Heart left ventricle (tissue), 16 donors: ENCODE measurements around the gene LRRIQ1. TPM values are rescaled to one million over a fixed set of nuclear protein-coding genes. Genes with fewer than 3 reads are reported as not detected.

Source experiments
- ATAC-seq, 4 donors: fragments of 200-7000 bp; cut with Tn5 transposase; one replicate each; pipeline ENCODE4 v1.9.1; 2020 to 2022; ENCODE audit warnings: moderate library complexity in 4 of 4, mild to moderate bottlenecking in 3 of 4, moderate number of reproducible peaks in 1 of 4
- DNase-seq, 5 donors: peaks; one replicate each; pipeline ENCODE4 v3.0.0-alpha.2; 2020
- H3K27ac ChIP-seq, 12 donors: fragments of 200-600 bp; sonication (generic) in 4 of 12; one replicate each; pipeline versions ENCODE4 v1.5.0 to v1.8.0; 2016 to 2022; ENCODE audit warnings: mild to moderate bottlenecking in 2 of 12
- H3K27me3 ChIP-seq, 9 donors: fragments of 200-600 bp; sonication (generic) in 2 of 9; one replicate each; pipeline versions ENCODE4 v1.5.1 to v1.8.0; 2016 to 2022; ENCODE audit warnings: mild to moderate bottlenecking in 3 of 9
- H3K36me3 ChIP-seq, 9 donors: fragments of 200-600 bp; sonication (generic) in 2 of 9; one replicate each; pipeline versions ENCODE4 v1.5.0 to v1.8.0; 2018 to 2022; ENCODE audit warnings: mild to moderate bottlenecking in 2 of 9
- H3K4me1 ChIP-seq, 12 donors: fragments of 200-600 bp; sonication (generic) in 4 of 12; one replicate each; pipeline versions ENCODE4 v1.5.0 to v1.8.0; 2016 to 2022; ENCODE audit warnings: mild to moderate bottlenecking in 3 of 12
- H3K4me3 ChIP-seq, 12 donors: fragments of 200-600 bp; sonication (generic) in 4 of 12; one replicate each; pipeline versions ENCODE4 v1.5.0 to v1.8.0; 2017 to 2022; ENCODE audit warnings: mild to moderate bottlenecking in 9 of 12, moderate library complexity in 4 of 12
- H3K9me3 ChIP-seq, 12 donors: fragments of 200-600 bp; sonication (generic) in 4 of 12; one replicate each; pipeline versions ENCODE4 v1.5.0 to v1.8.0; 2016 to 2022; ENCODE audit warnings: mild to moderate bottlenecking in 1 of 12
- POLR2A ChIP-seq, 2 donors: fragments of 450-650 bp; IDR thresholded peaks; one replicate each; pipeline ENCODE4 v1.6.1; 2017; ENCODE audit warnings: antibody characterized with exemption in 2 of 2, mild to moderate bottlenecking in 2 of 2, moderate library complexity in 2 of 2
- WGBS, 4 donors: extraction: QIAGEN DNeasy Blood & Tissue Kit in 2 of 4; methylation state at CpG; one replicate each; pipeline versions ENCODE4 v1.1.5 to v1.1.7; 2013 to 2018; 5-methylcytosine and 5-hydroxymethylcytosine counted together
- intact Hi-C, 10 donors: fragments of 100-400 bp; cut with DNase I; formaldehyde crosslinking; loops; one replicate each; pipeline versions ENCODE4 v1.11.1 to v1.14.2; 2022
- polyA plus RNA-seq, 2 donors: library from polyadenylated mRNA; stranded (reverse); fragments of 200-250 nt; gene quantifications; one replicate each; pipeline ENCODE4 v1.2.3, GENCODE V29; 2013
- total RNA-seq, 9 donors: library from RNA; depleted of rRNA in 2 of 9; stranded (reverse); fragments of >200 nt in 2 of 9; fragmentation: NEBNext Ultra II Directional in 3 of 9; extraction: Animal tissue kit (Norgen Biotek cat#: 25700) in 3 of 9; gene quantifications; one replicate each; pipeline versions ENCODE4 v1.1.0 to v1.2.4, GENCODE V29; 2016 to 2023
- TF ChIP-seq, protein P1 (sequence below), 12 donors: fragments of 200-600 bp; sonication (generic) in 4 of 12; IDR thresholded peaks; one replicate each; pipeline versions ENCODE4 v1.5.0 to v1.8.0; 2018 to 2022; ENCODE audit warnings: antibody characterized with exemption in 12 of 12, mild to moderate bottlenecking in 5 of 12
- donor health status: ischemic (EF 13 %, LVEDD 7.1; RV severe dilation, severe dysfunction).
- donor health status: healthy with polysubstance abuse.
- donor health status: DM: no; HTN: yes; CAD: no.
- donor health status: DM: no; HTN: no; CAD: no.
- donor health status: ischemic (EF 25% LVEDD 6.9; RV normal size, moderate dysfunction).
- donor health status: ischemic (EF 25% LVEDD 5.7; RV mildly dilated, moderate dysfunction).
- donor health status: healthy.
- donor health status: DM: yes; HTN: yes; CAD: no.
- donor health status: ischemic (EF 35%, LVEDD 5.7; RV mildly dilated, moderate dysfunction).
- donor health status: nonischemic (EF 11% LVEDD 7.7; RV severe dilation, severe dysfunction).
- donor health status: DM: yes; HTN: yes; CAD: no.
- donor health status: PGD.
- donor health status: ischemic (EF 29% LVEDD 5.4; RV normal size, mild dysfunction).
- donor health status: nonischemic (EF 23%, LVEDD 6.1; RV moderate dilation, normal function).

Gene LRRIQ1
- total and polyA plus RNA-seq, 11 donors: 0.04 to 0.72 (median 0.41) TPM; not detected in 3

DNA sequence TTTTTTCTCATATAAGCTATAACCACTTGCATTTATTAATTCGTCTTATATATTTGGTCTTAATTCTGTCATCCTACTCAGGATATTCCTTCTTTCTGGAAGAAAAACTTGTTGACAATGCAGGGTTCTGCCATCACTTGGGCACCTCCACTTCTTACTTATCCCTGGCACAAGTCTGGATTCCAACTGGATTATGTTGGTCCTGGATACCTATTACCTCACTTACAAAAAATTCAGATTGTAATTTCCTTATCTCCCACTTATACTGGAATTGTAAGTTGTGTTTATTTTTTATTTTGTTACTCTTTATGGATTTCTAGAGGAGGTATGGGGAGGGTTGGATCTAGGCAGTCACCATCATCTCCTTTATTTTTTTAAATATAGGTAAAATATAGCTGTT is 36.7 kb downstream of the LRRIQ1 start:
- 69 to 82% (median 75%) methylated on average over 1 of the region's 1 CpG for whole genome bisulfite sequencing, 4 donors
- DNase-seq (no peak), ATAC-seq (no peak)
- Histone ChIP-seq H3K36me3 (no peaks in the 10 kb centered on the region), H3K27me3 (no peaks in the 10 kb centered on the region), H3K27ac (no peak overlapping the region), H3K9me3 (no peaks in the 10 kb centered on the region), H3K4me3 (no peak overlapping the region), H3K4me1 (no peaks in the 10 kb centered on the region)
- intact Hi-C loops: loop anchor here in 1 of 10 donors (10.0 kb wide), 1 partner anchor 372 kb away; no protein-coding TSS in a partner anchor
- no peak for TF ChIP-seq POLR2A (IDR thresholded peaks at IDR 0.05)
- TF ChIP-seq, protein P1, sequence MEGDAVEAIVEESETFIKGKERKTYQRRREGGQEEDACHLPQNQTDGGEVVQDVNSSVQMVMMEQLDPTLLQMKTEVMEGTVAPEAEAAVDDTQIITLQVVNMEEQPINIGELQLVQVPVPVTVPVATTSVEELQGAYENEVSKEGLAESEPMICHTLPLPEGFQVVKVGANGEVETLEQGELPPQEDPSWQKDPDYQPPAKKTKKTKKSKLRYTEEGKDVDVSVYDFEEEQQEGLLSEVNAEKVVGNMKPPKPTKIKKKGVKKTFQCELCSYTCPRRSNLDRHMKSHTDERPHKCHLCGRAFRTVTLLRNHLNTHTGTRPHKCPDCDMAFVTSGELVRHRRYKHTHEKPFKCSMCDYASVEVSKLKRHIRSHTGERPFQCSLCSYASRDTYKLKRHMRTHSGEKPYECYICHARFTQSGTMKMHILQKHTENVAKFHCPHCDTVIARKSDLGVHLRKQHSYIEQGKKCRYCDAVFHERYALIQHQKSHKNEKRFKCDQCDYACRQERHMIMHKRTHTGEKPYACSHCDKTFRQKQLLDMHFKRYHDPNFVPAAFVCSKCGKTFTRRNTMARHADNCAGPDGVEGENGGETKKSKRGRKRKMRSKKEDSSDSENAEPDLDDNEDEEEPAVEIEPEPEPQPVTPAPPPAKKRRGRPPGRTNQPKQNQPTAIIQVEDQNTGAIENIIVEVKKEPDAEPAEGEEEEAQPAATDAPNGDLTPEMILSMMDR (IDR thresholded peaks at IDR 0.05): no peak

DNA sequence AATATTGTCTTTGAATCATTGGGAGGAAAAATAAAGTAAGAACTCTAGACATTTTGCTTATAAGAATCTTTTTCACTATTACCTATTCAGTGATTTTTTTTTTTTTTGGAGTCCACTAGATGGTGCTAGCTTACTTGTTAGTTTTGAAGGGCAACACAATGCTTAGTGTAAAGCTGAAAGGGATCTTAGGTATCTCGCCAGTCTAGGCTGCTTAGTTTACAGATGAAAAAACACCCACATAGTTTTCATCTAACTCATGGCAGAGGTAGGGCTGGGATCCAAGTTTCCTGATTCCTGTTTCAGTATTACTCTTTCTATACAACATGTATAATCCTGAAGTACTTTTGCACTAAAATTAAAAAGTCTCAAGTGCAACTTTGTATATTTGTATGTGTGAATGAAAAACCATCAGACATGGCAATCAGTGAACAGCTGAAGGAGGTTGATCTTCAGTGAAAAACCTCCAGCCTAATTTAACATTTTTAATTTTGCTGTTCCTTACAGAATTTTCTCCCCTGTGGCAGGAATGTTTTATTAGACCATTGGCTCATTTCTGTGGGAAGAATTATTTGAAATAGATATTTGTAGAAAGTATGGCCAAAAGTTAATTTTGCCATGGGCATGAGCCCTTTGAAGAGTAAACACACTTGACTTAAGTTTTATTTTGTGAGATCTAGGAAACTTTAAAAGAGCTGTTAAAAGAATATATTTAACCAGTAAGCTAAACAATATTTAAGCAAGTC is 40.7 kb downstream of the LRRIQ1 start:
- ATAC-seq: peak in 2 of 4 donors; percentile 44 to 57
- no peak for TF ChIP-seq POLR2A (IDR thresholded peaks at IDR 0.05)
- TF ChIP-seq, protein P1 (IDR thresholded peaks at IDR 0.05): peak in 9 of 12 donors; percentile 21 to 53 (median 35)
- H3K4me1 ChIP-seq: no peaks in the 10 kb centered on the region
- no peak overlapping the region for H3K27ac ChIP-seq
- H3K4me3 ChIP-seq: no peak overlapping the region
- 2 to 10% (median 4%) methylated on average over 1 of the region's 1 CpG for WGBS, 4 donors
- no peaks in the 10 kb centered on the region for H3K36me3 ChIP-seq
- H3K9me3 ChIP-seq: no peaks in the 10 kb centered on the region
- no peaks in the 10 kb centered on the region for H3K27me3 ChIP-seq
- intact Hi-C loops: loop anchor here in 1 of 10 donors (10.0 kb wide), 1 partner anchor 368 kb away; no protein-coding TSS in a partner anchor
- no peak for DNase-seq

DNA sequence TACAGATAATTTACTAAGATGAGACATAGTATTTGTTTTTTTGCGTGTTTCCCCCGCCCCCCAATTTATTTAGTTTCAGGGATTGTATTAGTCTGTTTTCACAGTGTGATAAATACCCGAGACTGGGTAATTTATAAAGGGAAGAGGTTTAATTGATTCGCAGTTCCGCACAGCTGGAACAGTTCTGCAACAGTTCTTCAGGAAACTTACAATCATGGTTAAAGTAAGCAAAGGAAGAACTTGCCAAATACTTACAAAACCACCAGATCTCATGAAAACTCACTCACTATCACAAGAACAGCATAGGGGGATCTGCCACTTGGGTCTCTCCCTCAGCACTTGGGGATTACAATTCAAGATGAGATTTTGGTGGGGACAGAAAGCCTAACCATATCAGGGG is 48.9 kb downstream of the LRRIQ1 start:
- Histone ChIP-seq H3K4me1 (no peaks in the 10 kb centered on the region), H3K9me3 (peaks cover 0 to 7% (median 0%) of the 10 kb centered on the region in 12 donors), H3K36me3 (no peaks in the 10 kb centered on the region), H3K27me3 (no peaks in the 10 kb centered on the region), H3K4me3 (no peak overlapping the region), H3K27ac (no peak overlapping the region)
- no peak for TF ChIP-seq POLR2A (IDR thresholded peaks at IDR 0.05)
- TF ChIP-seq, protein P1 (IDR thresholded peaks at IDR 0.05): no peak
- WGBS, 4 donors: 80 to 84% (median 82%) methylated on average over 5 of the region's 5 CpGs
- ATAC-seq (no peak), DNase-seq (no peak)
- intact Hi-C loops: no loop called here

DNA sequence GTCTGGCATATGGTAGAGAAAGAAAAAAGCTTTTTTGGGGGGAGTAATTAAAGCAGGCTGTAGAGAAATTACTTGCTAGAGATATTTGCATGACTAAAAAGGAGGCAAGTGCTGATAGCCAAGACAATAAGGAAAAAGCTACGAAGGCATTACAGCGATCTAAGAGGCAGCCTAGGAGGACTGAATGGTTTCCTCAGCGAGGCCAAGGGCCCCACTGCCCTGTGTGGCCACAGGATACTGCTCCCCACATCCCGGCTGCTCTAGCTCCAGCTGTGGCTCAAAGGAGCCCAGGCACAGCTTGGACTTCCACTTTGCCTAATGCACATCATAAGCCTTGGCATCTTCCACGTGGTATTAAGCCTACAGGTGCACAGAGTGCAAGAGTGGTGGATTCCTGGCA is 53.6 kb downstream of the LRRIQ1 start:
- 63 to 67% (median 64%) methylated on average over 5 of the region's 5 CpGs for WGBS, 4 donors
- no peak for ATAC-seq

More for the DNA sequence above, 53.6 kb downstream of the LRRIQ1 start:
- Histone ChIP-seq H3K27ac (no peak overlapping the region), H3K36me3 (no peaks in the 10 kb centered on the region), H3K27me3 (no peaks in the 10 kb centered on the region), H3K9me3 (peaks cover 0 to 7% (median 0%) of the 10 kb centered on the region in 12 donors), H3K4me1 (no peaks in the 10 kb centered on the region), H3K4me3 (no peak overlapping the region)
- TF ChIP-seq, protein P1 (IDR thresholded peaks at IDR 0.05): no peak
- no peak for TF ChIP-seq POLR2A (IDR thresholded peaks at IDR 0.05)
- no peak for DNase-seq
- intact Hi-C loops: no loop called here
